Measurements from ENCODE around the gene VENTX.

The VENTX gene

GRCh38 chr10:133227256-133227655, 10.4 kb upstream of the VENTX start:
- no peak for TF ChIP-seq EZH2phosphoT487 (IDR thresholded peaks at IDR 0.05; ENCODE audit: borderline replicate concordance)
- TF ChIP-seq, protein P1, sequence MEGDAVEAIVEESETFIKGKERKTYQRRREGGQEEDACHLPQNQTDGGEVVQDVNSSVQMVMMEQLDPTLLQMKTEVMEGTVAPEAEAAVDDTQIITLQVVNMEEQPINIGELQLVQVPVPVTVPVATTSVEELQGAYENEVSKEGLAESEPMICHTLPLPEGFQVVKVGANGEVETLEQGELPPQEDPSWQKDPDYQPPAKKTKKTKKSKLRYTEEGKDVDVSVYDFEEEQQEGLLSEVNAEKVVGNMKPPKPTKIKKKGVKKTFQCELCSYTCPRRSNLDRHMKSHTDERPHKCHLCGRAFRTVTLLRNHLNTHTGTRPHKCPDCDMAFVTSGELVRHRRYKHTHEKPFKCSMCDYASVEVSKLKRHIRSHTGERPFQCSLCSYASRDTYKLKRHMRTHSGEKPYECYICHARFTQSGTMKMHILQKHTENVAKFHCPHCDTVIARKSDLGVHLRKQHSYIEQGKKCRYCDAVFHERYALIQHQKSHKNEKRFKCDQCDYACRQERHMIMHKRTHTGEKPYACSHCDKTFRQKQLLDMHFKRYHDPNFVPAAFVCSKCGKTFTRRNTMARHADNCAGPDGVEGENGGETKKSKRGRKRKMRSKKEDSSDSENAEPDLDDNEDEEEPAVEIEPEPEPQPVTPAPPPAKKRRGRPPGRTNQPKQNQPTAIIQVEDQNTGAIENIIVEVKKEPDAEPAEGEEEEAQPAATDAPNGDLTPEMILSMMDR (conservative IDR thresholded peaks at IDR 0.05; ENCODE audit: low read length): no peak

GRCh38 chr10:133229265-133230043, 8.2 kb upstream of the VENTX start:
- TF ChIP-seq, protein P1 (conservative IDR thresholded peaks at IDR 0.05; ENCODE audit: low read length): no peak
- TF ChIP-seq EZH2phosphoT487 (IDR thresholded peaks at IDR 0.05; ENCODE audit: borderline replicate concordance): no peak
- no peaks in the 10 kb centered on the region for H3K27me3 ChIP-seq (ENCODE audit: insufficient read depth, low read length, poor library complexity, severe bottlenecking)
- no peaks in the 10 kb centered on the region for H3K36me3 ChIP-seq (ENCODE audit: insufficient read depth, low read length)
- peaks cover 4% of the 10 kb centered on the region; the same call in 1 of the 2 replicates for H3K9me3 ChIP-seq (ENCODE audit: insufficient read depth, low read depth, low read length)
- no peaks in the 10 kb centered on the region for H3K9me2 ChIP-seq (replicated peaks; ENCODE audit: low read depth, low read length)
- no peaks in the 10 kb centered on the region for H4K20me1 ChIP-seq (ENCODE audit: insufficient read depth, low read length, poor library complexity, severe bottlenecking)
- no peak overlapping the region for H3K4me2 ChIP-seq (ENCODE audit: low read depth, low read length, poor library complexity, severe bottlenecking)
- no peaks in the 10 kb centered on the region for H3F3A ChIP-seq (ENCODE audit: low read depth)
- no peaks in the 10 kb centered on the region for H3K79me2 ChIP-seq (ENCODE audit: insufficient read depth, low read length)
- H2AFZ ChIP-seq (ENCODE audit: low read length): no peak overlapping the region
- no peak overlapping the region for H3K9ac ChIP-seq (ENCODE audit: low read depth, low read length, poor library complexity, severe bottlenecking)
- H3K4me1 ChIP-seq (ENCODE audit: insufficient read depth, low read length, poor library complexity, severe bottlenecking): no peaks in the 10 kb centered on the region
- no peak overlapping the region for H3K4me3 ChIP-seq (ENCODE audit: low read length, poor library complexity, severe bottlenecking)

More at GRCh38 chr10:133227256-133227655, 10.4 kb upstream of the VENTX start:
- Histone ChIP-seq H3K9me2 (replicated peaks; ENCODE audit: low read depth, low read length) (no peaks in the 10 kb centered on the region), H3K79me2 (ENCODE audit: insufficient read depth, low read length) (no peaks in the 10 kb centered on the region), H3K9me3 (ENCODE audit: insufficient read depth, low read depth, low read length) (no peaks in the 10 kb centered on the region; the same call in 1 of the 2 replicates), H3K4me3 (ENCODE audit: low read length, poor library complexity, severe bottlenecking) (no peak overlapping the region), H3F3A (ENCODE audit: low read depth) (no peaks in the 10 kb centered on the region), H3K27me3 (ENCODE audit: insufficient read depth, low read length, poor library complexity, severe bottlenecking) (no peaks in the 10 kb centered on the region), H3K4me1 (ENCODE audit: insufficient read depth, low read length, poor library complexity, severe bottlenecking) (no peaks in the 10 kb centered on the region), H3K9ac (ENCODE audit: low read depth, low read length, poor library complexity, severe bottlenecking) (no peak overlapping the region), H3K36me3 (ENCODE audit: insufficient read depth, low read length) (no peaks in the 10 kb centered on the region), H4K20me1 (ENCODE audit: insufficient read depth, low read length, poor library complexity, severe bottlenecking) (no peaks in the 10 kb centered on the region), H2AFZ (ENCODE audit: low read length) (no peak overlapping the region), H3K4me2 (ENCODE audit: low read depth, low read length, poor library complexity, severe bottlenecking) (no peak overlapping the region)

DNA sequence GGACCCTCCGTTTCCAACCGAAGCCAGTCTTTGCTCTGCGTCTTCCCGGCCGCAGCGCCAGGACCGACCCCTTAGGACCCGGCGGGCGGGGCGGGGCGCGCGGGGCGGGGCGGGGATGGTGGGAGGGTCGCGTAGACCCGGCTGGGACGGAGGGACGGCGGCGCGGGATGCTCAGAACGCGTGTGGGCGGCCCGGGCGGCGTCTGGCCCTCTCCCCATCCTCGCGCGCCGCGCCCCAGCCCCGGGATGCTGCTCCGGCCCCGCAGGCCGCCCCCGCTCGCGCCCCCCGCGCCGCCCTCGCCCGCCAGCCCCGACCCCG, 7.7 kb upstream of the VENTX start, which contains the start of gene UTF1:
TSS of gene UTF1 (plus strand) at position 174 of the 318 bp plus-strand sequence. CDS start at position 246, 72 bp downstream.
- Histone ChIP-seq H3F3A (ENCODE audit: low read depth) (no peaks in the 10 kb centered on the region), H3K4me1 (ENCODE audit: insufficient read depth, low read length, poor library complexity, severe bottlenecking) (no peaks in the 10 kb centered on the region), H3K79me2 (ENCODE audit: insufficient read depth, low read length) (no peaks in the 10 kb centered on the region), H3K9me2 (replicated peaks; ENCODE audit: low read depth, low read length) (no peaks in the 10 kb centered on the region), H2AFZ (ENCODE audit: low read length) (no peak within 1 kb of the TSS), H3K27me3 (ENCODE audit: insufficient read depth, low read length, poor library complexity, severe bottlenecking) (no peaks in the 10 kb centered on the region), H3K4me3 (ENCODE audit: low read length, poor library complexity, severe bottlenecking) (no peak within 1 kb of the TSS), H3K4me2 (ENCODE audit: low read depth, low read length, poor library complexity, severe bottlenecking) (no peak within 1 kb of the TSS), H3K36me3 (ENCODE audit: insufficient read depth, low read length) (no peaks in the 10 kb centered on the region), H4K20me1 (ENCODE audit: insufficient read depth, low read length, poor library complexity, severe bottlenecking) (no peaks in the 10 kb centered on the region), H3K9me3 (ENCODE audit: insufficient read depth, low read depth, low read length) (peaks cover 4% of the 10 kb centered on the region; the same call in 1 of the 2 replicates), H3K9ac (ENCODE audit: low read depth, low read length, poor library complexity, severe bottlenecking) (no peak within 1 kb of the TSS)
- TF ChIP-seq, protein P1 (conservative IDR thresholded peaks at IDR 0.05; ENCODE audit: low read length): no peak
- TF ChIP-seq EZH2phosphoT487 (IDR thresholded peaks at IDR 0.05; ENCODE audit: borderline replicate concordance): no peak

All from Loucy (cell line).